GM15510 (cell line): ENCODE results near the gene TUFT1.

Source experiments
- POLR2A ChIP-seq: IDR thresholded peaks from 3 replicates; pipeline ENCODE4 v1.6.1; 2011; ENCODE audit warnings: borderline replicate concordance; ENCODE audit not compliant: insufficient read length; ENCODE audit errors: extremely low read depth

TUFT1 gene

GRCh38 chr1:151509350-151510019 is 30.6 kb upstream of the TUFT1 start:
- no peak for TF ChIP-seq POLR2A

GRCh38 chr1:151510020-151510405 is 30.1 kb upstream of the TUFT1 start:
- no peak for TF ChIP-seq POLR2A

- no peak for TF ChIP-seq POLR2A
Observed at GRCh38 chr1:151510614-151510956, 29.5 kb upstream of the TUFT1 start.

- no peak for TF ChIP-seq POLR2A
Observed at GRCh38 chr1:151510957-151511635, 29.0 kb upstream of the TUFT1 start, which contains the start of gene CGN. Gene CGN, plus strand, starts transcription at chr1:151511387. Its CDS starts 7,133 bp downstream, at chr1:151518520.

- no peak for TF ChIP-seq POLR2A
Observed at GRCh38 chr1:151511636-151512215, 28.4 kb upstream of the TUFT1 start.

GRCh38 chr1:151512326-151512725 is 27.8 kb upstream of the TUFT1 start:
- no peak for TF ChIP-seq POLR2A

GRCh38 chr1:151512801-151513625 is 27.1 kb upstream of the TUFT1 start:
- no peak for TF ChIP-seq POLR2A

- no peak for TF ChIP-seq POLR2A
Observed at GRCh38 chr1:151513626-151514121, 26.4 kb upstream of the TUFT1 start.

- no peak for TF ChIP-seq POLR2A
Observed at GRCh38 chr1:151514366-151514765, 25.7 kb upstream of the TUFT1 start.

- TF ChIP-seq POLR2A, result no peak
Observed at GRCh38 chr1:151515265-151515664, 24.8 kb upstream of the TUFT1 start.

- TF ChIP-seq POLR2A, result no peak
Observed at GRCh38 chr1:151516031-151516511, 24.0 kb upstream of the TUFT1 start.

- TF ChIP-seq POLR2A, result no peak
Observed at GRCh38 chr1:151518431-151518830, 21.7 kb upstream of the TUFT1 start.

GRCh38 chr1:151518936-151519335 is 21.2 kb upstream of the TUFT1 start:
- TF ChIP-seq POLR2A, result no peak

- no peak for TF ChIP-seq POLR2A
Observed at GRCh38 chr1:151519667-151520066, 20.4 kb upstream of the TUFT1 start.

GRCh38 chr1:151520359-151520758 is 19.8 kb upstream of the TUFT1 start:
- TF ChIP-seq POLR2A, result no peak
